Stimulated activated CD4-positive, alpha-beta T cell treated with anti-CD3 and anti-CD28 coated beads, TNF-alpha, amount 100 ng/mL, for 24 hours (primary cell): ENCODE measurements around the gene LRRC38.

Experiments
- DNase-seq, 3 experiments: peaks; one replicate each; pipeline ENCODE4 v3.0.0-alpha.2; 2020; ENCODE audit warnings: low read depth in 3 of 3

The LRRC38 gene

GRCh38 chr1:13517193-13517812 lies 3.5 kb upstream of the LRRC38 start:
- peak in 1 of 3 experiments; percentile 17 for DNase-seq

DNA sequence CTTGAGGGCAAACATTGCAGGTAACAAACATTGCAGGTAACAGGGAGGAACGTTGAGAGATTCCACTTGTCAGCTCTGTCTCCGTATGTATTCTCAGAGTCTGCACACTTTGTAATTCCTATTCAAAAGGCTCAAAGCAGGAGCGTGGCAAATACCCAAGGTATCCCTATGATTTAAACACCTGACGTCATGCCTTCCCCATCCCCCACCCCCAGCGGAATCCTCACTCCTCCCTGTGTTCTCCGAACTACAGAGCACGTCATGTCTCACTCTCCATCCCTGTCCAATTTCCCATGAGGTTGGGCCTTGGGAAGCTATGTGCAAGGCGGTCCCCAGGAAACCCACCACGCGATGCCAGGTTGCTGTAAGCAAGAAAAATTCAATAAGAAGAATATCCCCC lies 2.8 kb upstream of the LRRC38 start:
- no peak for DNase-seq

GRCh38 chr1:13514821-13515220 lies 1.0 kb upstream of the LRRC38 start:
- DNase-seq, result no peak

- DNase-seq, result no peak
Measured at GRCh38 chr1:13513063-13513894, 524 bp downstream of the LRRC38 start.

DNA sequence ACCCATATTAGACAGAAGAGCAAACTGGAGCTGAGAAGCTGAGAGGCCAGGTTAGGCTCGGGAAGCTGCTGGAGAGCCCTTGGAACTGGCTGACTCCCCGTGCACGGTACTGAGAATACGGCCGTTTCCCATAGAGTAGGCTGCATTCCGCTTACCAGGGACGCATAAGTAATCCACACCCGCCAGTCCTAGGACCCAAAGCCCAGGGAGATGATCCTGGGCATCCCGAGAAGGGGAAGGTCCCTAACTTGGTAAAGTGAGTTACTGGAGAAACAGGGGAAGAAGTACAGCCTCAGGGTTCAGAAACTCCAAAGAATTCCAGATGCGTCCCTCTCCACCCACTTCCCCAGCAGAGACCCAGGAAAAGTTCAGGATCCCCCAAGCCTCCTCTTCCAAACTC lies 1.3 kb downstream of the LRRC38 start:
- DNase-seq, result no peak

DNA sequence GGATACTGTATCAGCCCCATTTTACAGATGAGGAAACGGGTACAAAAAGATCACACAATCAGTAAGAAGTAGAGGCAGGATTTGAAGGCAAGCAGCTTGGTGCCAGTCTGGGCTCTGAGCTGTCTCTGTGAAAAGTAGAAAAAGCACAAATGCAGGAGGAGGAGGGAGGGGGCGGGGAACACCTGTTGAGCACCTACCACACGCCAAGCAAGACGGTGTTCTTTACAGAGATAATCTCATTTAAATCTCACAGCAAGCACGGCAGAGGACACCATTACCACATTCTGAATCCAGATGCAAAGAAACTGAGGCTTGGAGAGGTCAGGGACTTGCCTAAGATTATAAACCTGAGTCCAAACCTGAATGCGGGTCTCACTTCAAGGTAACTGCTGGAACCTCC lies 3.3 kb downstream of the LRRC38 start:
- no peak for DNase-seq

- DNase-seq, result no peak
Measured at GRCh38 chr1:13507075-13507474, 6.7 kb downstream of the LRRC38 start.

- no peak for DNase-seq
Measured at GRCh38 chr1:13505020-13505419, 8.8 kb downstream of the LRRC38 start.

GRCh38 chr1:13500806-13501205 lies 13.0 kb downstream of the LRRC38 start:
- no peak for DNase-seq

GRCh38 chr1:13499422-13499821 lies 14.4 kb downstream of the LRRC38 start:
- no peak for DNase-seq

GRCh38 chr1:13498553-13498952 lies 15.2 kb downstream of the LRRC38 start:
- DNase-seq, result no peak

GRCh38 chr1:13495186-13495585 lies 18.6 kb downstream of the LRRC38 start:
- no peak for DNase-seq

DNA sequence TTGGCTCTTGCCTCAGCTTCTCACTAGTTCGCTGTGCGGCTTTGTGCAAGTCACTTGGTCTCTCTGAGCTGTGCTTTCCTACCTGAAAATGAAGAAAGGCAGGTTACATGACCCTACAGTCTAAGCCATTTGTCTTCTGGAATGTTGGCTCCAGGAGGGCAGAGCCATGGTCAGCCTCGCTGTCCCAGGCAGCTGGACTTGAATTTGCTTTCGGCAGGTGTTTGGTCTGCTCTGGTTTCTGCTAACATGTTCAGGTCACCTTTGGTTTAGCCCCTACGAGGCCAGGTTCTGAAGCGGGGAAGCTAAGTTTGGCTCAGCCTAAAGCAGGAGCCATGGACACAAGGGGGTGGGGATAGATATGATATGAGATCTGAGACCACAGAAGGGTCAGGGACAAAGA lies 19.1 kb downstream of the LRRC38 start:
- DNase-seq, result no peak

GRCh38 chr1:13494025-13494424 lies 19.8 kb downstream of the LRRC38 start:
- no peak for DNase-seq

- DNase-seq, result no peak
Measured at GRCh38 chr1:13492711-13493110, 21.1 kb downstream of the LRRC38 start.

GRCh38 chr1:13487957-13488356 lies 25.8 kb downstream of the LRRC38 start:
- DNase-seq, result no peak

DNA sequence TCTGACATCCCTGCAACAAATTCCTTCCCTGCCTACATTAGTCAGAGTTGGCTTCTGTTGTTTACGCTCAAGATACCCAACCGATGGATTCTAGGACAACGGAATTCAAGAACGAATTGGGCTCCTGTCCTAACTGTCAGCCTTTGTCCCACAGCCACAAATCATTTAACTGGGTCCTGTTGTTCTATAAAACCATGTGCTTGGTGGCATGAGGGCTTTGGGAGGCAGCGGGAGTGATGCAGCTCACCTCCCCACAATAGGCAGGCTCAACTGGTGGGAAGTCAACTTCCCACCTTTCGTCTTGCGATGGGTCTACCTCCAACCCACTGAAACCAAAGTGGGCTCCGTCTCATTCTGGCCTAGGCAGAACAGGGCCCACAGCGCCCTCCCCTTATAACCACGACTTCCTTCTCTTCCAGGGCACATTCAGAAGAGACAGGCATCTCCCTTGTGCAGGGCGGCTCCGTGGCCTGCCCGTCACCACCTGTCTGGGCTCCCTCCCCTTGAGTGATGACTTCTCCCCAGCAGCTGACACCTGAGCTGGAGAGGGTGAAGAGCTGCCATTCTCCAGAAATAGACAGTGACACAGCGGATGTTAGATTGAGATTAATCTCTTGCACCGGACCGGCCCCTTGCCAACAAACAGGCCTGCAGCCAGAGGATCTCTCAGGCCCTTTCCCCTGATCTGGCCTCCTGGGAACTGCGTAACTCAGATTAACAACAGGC lies 26.5 kb downstream of the LRRC38 start:
- no peak for DNase-seq

- no peak for DNase-seq
Measured at GRCh38 chr1:13483946-13484345, 29.9 kb downstream of the LRRC38 start.

GRCh38 chr1:13482600-13482999 lies 31.2 kb downstream of the LRRC38 start:
- DNase-seq, result no peak

- DNase-seq, result no peak
Measured at GRCh38 chr1:13479171-13479856, 34.5 kb downstream of the LRRC38 start.

GRCh38 chr1:13478692-13479091 lies 35.1 kb downstream of the LRRC38 start:
- DNase-seq, result no peak

- DNase-seq, result no peak
Measured at GRCh38 chr1:13469343-13469742, 44.5 kb downstream of the LRRC38 start.
